Natural killer cell treated with Interleukin-12 subunit alpha and Interleukin-12 subunit beta and Interleukin-15 and Interleukin-18, amount 100 ng/mL, for 72 hours (primary cell): Measurements from ENCODE around the gene USP17L13. TPM values are rescaled to one million over a fixed set of nuclear protein-coding genes. Genes with fewer than 3 reads are reported as not detected.
"Not testable (repeated sequence)": the region's sequence is repeated elsewhere in the genome, so short reads cannot be mapped to it uniquely, and the experiment has no call there.

ENCODE experiments used
- ATAC-seq, 2 donors: fragments of 150-1000 bp; cut with Tn5 transposase in 1 of 2; sonication (Bioruptor Pico), chemical (Tn5 transposase) in 1 of 2; 2 replicates each; pipeline ENCODE4 v1.10.0; 2021
- DNase-seq: peaks from one replicate; pipeline ENCODE4 v3.0.0; 2022; ENCODE audit warnings: low spot score
- H3K27ac Mint-ChIP-seq, 2 donors: 1 replicate in 1 of 2; 2 replicates in 1 of 2; pipeline ENCODE4 v1.8.0; 2022; ENCODE audit warnings: mixed read lengths in 2 of 2, mild to moderate bottlenecking in 1 of 2, moderate library complexity in 1 of 2
- H3K27me3 Mint-ChIP-seq, 2 donors: 1 replicate in 1 of 2; 2 replicates in 1 of 2; pipeline ENCODE4 v1.8.0; 2022; ENCODE audit warnings: mixed read lengths in 2 of 2
- H3K36me3 Mint-ChIP-seq: one replicate; pipeline ENCODE4 v1.8.0; 2022; ENCODE audit warnings: mixed read lengths
- H3K4me1 Mint-ChIP-seq, 2 donors: 1 replicate in 1 of 2; 2 replicates in 1 of 2; pipeline ENCODE4 v1.8.0; 2022; ENCODE audit warnings: low read depth in 2 of 2, mixed read lengths in 2 of 2, mild to moderate bottlenecking in 1 of 2
- H3K4me3 Mint-ChIP-seq: one replicate; pipeline ENCODE4 v1.8.0; 2022; ENCODE audit warnings: mixed read lengths
- H3K9me3 Mint-ChIP-seq: 2 replicates; pipeline ENCODE4 v1.8.0; 2022; ENCODE audit warnings: mixed read lengths
- total RNA-seq, 2 donors: library from RNA; stranded (reverse); gene quantifications; one replicate each; pipeline ENCODE4 v1.2.3, GENCODE V29; 2022

USP17L13 gene, protein sequence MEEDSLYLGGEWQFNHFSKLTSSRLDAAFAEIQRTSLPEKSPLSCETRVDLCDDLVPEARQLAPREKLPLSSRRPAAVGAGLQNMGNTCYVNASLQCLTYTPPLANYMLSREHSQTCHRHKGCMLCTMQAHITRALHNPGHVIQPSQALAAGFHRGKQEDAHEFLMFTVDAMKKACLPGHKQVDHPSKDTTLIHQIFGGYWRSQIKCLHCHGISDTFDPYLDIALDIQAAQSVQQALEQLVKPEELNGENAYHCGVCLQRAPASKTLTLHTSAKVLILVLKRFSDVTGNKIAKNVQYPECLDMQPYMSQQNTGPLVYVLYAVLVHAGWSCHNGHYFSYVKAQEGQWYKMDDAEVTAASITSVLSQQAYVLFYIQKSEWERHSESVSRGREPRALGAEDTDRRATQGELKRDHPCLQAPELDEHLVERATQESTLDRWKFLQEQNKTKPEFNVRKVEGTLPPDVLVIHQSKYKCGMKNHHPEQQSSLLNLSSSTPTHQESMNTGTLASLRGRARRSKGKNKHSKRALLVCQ
- not detected for total RNA-seq

DNA sequence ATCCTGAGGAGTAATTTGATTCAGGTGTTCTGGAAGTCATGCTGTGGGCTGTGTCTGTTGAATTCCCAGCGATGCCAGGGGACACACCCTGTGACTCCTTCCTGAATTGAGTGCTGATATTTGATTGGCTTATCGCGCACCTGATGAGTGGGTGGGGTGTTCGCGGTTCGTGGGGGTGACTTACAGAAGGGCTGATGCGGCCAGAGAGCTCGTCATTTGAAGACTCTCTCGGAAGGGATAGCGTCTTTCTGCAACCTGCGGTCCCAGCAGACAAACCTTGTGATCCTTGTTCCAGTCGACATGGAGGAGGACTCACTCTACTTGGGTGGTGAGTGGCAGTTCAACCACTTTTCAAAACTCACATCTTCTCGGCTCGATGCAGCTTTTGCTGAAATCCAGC, at the start of gene USP17L13:
Gene USP17L13 (plus strand): TSS at position 301 of the 400 bp plus-strand sequence. CDS start 0 bp downstream, at position 301.
- not testable (repeated sequence) for H3K36me3 Mint-ChIP-seq, H3K27me3 Mint-ChIP-seq, DNase-seq, H3K9me3 Mint-ChIP-seq, H3K27ac Mint-ChIP-seq, H3K4me1 Mint-ChIP-seq, ATAC-seq, H3K4me3 Mint-ChIP-seq

- not testable (repeated sequence) for H3K9me3 Mint-ChIP-seq, H3K27me3 Mint-ChIP-seq, H3K36me3 Mint-ChIP-seq
Observed at GRCh38 chr4:9210357-9210756, 14.3 kb upstream of the USP17L13 start, which contains the start of gene USP17L10. USP17L10 (plus strand) TSS chr4:9210657; CDS start chr4:9210657, 0 bp downstream.

DNA sequence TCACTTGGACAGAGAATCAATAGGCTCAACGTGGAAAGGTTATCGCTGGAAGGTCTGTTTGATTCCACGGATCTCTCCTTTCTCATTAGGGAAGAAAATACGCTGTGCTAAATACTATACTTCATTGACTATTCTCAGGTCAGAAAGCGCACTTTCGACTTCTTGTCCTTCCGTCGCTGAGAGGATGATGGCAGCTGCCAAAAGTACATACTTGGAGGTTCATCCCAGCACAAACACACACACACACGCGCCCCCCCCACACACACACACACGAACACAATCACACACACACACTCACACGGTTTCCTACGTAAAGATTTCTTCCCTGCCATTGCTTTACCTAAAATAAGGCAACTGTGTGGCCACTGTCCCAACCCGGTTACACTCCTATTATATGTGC, 10.0 kb upstream of the USP17L13 start:
- H3K4me1 Mint-ChIP-seq, H3K27me3 Mint-ChIP-seq, H3K4me3 Mint-ChIP-seq, H3K9me3 Mint-ChIP-seq, H3K36me3 Mint-ChIP-seq, ATAC-seq, DNase-seq, H3K27ac Mint-ChIP-seq: not testable (repeated sequence)

More at GRCh38 chr4:9210357-9210756, 14.3 kb upstream of the USP17L13 start, which contains the start of gene USP17L10:
- DNase-seq, H3K27ac Mint-ChIP-seq, H3K4me3 Mint-ChIP-seq, ATAC-seq, H3K4me1 Mint-ChIP-seq: not testable (repeated sequence)

DNA sequence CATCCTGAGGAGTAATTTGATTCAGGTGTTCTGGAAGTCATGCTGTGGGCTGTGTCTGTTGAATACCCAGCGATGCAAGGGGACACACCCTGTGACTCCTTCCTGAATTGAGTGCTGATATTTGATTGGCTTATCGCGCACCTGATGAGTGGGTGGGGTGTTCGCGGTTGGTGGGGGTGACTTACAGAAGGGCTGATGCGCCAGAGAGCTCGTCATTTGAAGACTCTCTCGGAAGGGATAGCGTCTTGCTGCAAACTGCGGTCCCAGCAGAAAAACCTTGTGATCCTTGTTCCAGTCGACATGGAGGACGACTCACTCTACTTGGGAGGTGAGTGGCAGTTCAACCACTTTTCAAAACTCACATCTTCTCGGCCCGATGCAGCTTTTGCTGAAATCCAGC, 9.6 kb upstream of the USP17L13 start, which contains the start of gene USP17L11:
Gene USP17L11 (plus strand): TSS at position 301 of the 400 bp plus-strand sequence. CDS start 0 bp downstream, at position 301.
- not testable (repeated sequence) for H3K4me1 Mint-ChIP-seq, H3K9me3 Mint-ChIP-seq, ATAC-seq

DNA sequence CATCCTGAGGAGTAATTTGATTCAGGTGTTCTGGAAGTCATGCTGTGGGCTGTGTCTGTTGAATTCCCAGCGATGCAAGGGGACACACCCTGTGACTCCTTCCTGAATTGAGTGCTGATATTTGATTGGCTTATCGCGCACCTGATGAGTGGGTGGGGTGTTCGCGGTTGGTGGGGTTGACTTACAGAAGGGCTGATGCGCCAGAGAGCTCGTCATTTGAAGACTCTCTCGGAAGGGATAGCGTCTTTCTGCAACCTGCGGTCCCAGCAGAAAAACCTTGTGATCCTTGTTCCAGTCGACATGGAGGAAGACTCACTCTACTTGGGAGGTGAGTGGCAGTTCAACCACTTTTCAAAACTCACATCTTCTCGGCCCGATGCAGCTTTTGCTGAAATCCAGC, 4.8 kb upstream of the USP17L13 start, which contains the start of gene USP17L12:
Gene USP17L12 (plus strand): TSS at position 301 of the 400 bp plus-strand sequence. CDS start 0 bp downstream, at position 301.
- not testable (repeated sequence) for H3K36me3 Mint-ChIP-seq, DNase-seq, H3K4me1 Mint-ChIP-seq, H3K27me3 Mint-ChIP-seq, H3K27ac Mint-ChIP-seq, ATAC-seq, H3K4me3 Mint-ChIP-seq, H3K9me3 Mint-ChIP-seq

More for the DNA sequence above, 9.6 kb upstream of the USP17L13 start, which contains the start of gene USP17L11:
- H3K27ac Mint-ChIP-seq, H3K36me3 Mint-ChIP-seq, DNase-seq, H3K27me3 Mint-ChIP-seq, H3K4me3 Mint-ChIP-seq: not testable (repeated sequence)

GRCh38 chr4:9230249-9230648, 5.6 kb downstream of the USP17L13 start:
- not testable (repeated sequence) for ATAC-seq, H3K9me3 Mint-ChIP-seq

DNA sequence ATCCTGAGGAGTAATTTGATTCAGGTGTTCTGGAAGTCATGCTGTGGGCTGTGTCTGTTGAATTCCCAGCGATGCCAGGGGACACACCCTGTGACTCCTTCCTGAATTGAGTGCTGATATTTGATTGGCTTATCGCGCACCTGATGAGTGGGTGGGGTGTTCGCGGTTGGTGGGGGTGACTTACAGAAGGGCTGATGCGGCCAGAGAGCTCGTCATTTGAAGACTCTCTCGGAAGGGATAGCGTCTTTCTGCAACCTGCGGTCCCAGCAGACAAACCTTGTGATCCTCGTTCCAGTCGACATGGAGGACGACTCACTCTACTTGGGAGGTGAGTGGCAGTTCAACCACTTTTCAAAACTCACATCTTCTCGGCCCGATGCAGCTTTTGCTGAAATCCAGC, 9.4 kb downstream of the USP17L13 start, which contains the start of gene USP17L15:
Gene USP17L15 (plus strand): TSS at position 301 of the 400 bp plus-strand sequence. CDS start 0 bp downstream, at position 301.
- H3K4me3 Mint-ChIP-seq, H3K27me3 Mint-ChIP-seq, H3K36me3 Mint-ChIP-seq, H3K4me1 Mint-ChIP-seq, DNase-seq, ATAC-seq, H3K9me3 Mint-ChIP-seq, H3K27ac Mint-ChIP-seq: not testable (repeated sequence)

More at GRCh38 chr4:9230249-9230648, 5.6 kb downstream of the USP17L13 start:
- H3K4me3 Mint-ChIP-seq, H3K36me3 Mint-ChIP-seq, H3K27ac Mint-ChIP-seq, H3K27me3 Mint-ChIP-seq, DNase-seq, H3K4me1 Mint-ChIP-seq: not testable (repeated sequence)

GRCh38 chr4:9238461-9238860, 13.8 kb downstream of the USP17L13 start:
- H3K4me3 Mint-ChIP-seq, H3K4me1 Mint-ChIP-seq, H3K36me3 Mint-ChIP-seq, H3K27me3 Mint-ChIP-seq, ATAC-seq, H3K9me3 Mint-ChIP-seq, H3K27ac Mint-ChIP-seq: not testable (repeated sequence)
- peak; percentile 31 for DNase-seq

DNA sequence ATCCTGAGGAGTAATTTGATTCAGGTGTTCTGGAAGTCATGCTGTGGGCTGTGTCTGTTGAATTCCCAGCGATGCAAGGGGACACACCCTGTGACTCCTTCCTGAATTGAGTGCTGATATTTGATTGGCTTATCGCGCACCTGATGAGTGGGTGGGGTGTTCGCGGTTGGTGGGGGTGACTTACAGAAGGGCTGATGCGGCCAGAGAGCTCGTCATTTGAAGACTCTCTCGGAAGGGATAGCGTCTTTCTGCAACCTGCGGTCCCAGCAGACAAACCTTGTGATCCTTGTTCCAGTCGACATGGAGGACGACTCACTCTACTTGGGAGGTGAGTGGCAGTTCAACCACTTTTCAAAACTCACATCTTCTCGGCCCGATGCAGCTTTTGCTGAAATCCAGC, 18.9 kb downstream of the USP17L13 start, which contains the start of gene USP17L17:
Gene USP17L17 (plus strand): TSS at position 301 of the 400 bp plus-strand sequence. CDS start 0 bp downstream, at position 301.
- ATAC-seq, H3K9me3 Mint-ChIP-seq, H3K27me3 Mint-ChIP-seq, H3K27ac Mint-ChIP-seq, H3K4me3 Mint-ChIP-seq, DNase-seq, H3K4me1 Mint-ChIP-seq, H3K36me3 Mint-ChIP-seq: not testable (repeated sequence)

DNA sequence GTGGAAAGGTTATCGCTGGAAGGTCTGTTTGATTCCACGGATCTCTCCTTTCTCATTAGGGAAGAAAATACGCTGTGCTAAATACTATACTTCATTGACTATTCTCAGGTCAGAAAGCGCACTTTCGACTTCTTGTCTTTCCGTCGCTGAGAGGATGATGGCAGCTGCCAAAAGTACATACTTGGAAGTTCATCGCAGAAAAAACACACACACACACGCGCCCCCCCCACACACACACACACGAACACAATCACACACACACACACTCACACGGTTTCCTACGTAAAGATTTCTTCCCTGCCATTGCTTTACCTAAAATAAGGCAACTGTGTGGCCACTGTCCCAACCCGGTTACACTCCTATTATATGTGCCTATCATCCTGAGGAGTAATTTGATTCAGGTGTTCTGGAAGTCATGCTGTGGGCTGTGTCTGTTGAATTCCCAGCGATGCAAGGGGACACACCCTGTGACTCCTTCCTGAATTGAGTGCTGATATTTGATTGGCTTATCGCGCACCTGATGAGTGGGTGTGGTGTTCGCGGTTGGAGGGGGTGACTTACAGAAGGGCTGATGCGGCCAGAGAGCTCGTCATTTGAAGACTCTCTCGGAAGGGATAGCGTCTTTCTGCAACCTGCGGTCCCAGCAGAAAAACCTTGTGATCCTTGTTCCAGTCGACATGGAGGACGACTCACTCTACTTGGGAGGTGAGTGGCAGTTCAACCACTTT, 23.4 kb downstream of the USP17L13 start, which contains the start of gene USP17L18:
Gene USP17L18 (plus strand): TSS at position 678 of the 728 bp plus-strand sequence. CDS start 0 bp downstream, at position 678.
- not testable (repeated sequence) for H3K36me3 Mint-ChIP-seq, H3K27me3 Mint-ChIP-seq, H3K4me3 Mint-ChIP-seq, H3K27ac Mint-ChIP-seq, H3K4me1 Mint-ChIP-seq, H3K9me3 Mint-ChIP-seq, ATAC-seq
- peak; percentile 44 for DNase-seq

DNA sequence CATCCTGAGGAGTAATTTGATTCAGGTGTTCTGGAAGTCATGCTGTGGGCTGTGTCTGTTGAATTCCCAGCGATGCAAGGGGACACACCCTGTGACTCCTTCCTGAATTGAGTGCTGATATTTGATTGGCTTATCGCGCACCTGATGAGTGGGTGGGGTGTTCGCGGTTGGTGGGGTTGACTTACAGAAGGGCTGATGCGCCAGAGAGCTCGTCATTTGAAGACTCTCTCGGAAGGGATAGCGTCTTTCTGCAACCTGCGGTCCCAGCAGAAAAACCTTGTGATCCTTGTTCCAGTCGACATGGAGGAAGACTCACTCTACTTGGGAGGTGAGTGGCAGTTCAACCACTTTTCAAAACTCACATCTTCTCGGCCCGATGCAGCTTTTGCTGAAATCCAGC, 28.4 kb downstream of the USP17L13 start, which contains the start of gene USP17L19:
Gene USP17L19 (plus strand): TSS at position 301 of the 400 bp plus-strand sequence. CDS start 0 bp downstream, at position 301.
- H3K4me1 Mint-ChIP-seq, H3K9me3 Mint-ChIP-seq, H3K27me3 Mint-ChIP-seq, DNase-seq, ATAC-seq, H3K36me3 Mint-ChIP-seq, H3K4me3 Mint-ChIP-seq, H3K27ac Mint-ChIP-seq: not testable (repeated sequence)

DNA sequence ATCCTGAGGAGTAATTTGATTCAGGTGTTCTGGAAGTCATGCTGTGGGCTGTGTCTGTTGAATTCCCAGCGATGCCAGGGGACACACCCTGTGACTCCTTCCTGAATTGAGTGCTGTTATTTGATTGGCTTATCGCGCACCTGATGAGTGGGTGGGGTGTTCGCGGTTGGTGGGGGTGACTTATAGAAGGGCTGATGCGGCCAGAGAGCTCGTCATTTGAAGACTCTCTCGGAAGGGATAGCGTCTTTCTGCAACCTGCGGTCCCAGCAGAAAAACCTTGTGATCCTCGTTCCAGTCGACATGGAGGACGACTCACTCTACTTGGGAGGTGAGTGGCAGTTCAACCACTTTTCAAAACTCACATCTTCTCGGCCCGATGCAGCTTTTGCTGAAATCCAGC, 33.1 kb downstream of the USP17L13 start, which contains the start of gene USP17L20:
Gene USP17L20 (plus strand): TSS at position 301 of the 400 bp plus-strand sequence. CDS start 0 bp downstream, at position 301.
- H3K27me3 Mint-ChIP-seq, H3K27ac Mint-ChIP-seq, H3K36me3 Mint-ChIP-seq, DNase-seq, ATAC-seq, H3K4me3 Mint-ChIP-seq, H3K4me1 Mint-ChIP-seq, H3K9me3 Mint-ChIP-seq: not testable (repeated sequence)

GRCh38 chr4:9262572-9262971, 37.9 kb downstream of the USP17L13 start, which contains the start of gene USP17L21:
USP17L21 (plus strand) TSS chr4:9262872; CDS start chr4:9262872, 0 bp downstream.
- not testable (repeated sequence) for H3K9me3 Mint-ChIP-seq, H3K27me3 Mint-ChIP-seq, ATAC-seq, H3K27ac Mint-ChIP-seq, H3K4me3 Mint-ChIP-seq, H3K36me3 Mint-ChIP-seq, H3K4me1 Mint-ChIP-seq, DNase-seq
